NT2/D1 (cell line): ENCODE results near the gene GBF1.

Experiments
- DNase-seq: peaks from one replicate; pipeline ENCODE4 v3.0.0-alpha.2; 2011; ENCODE audit warnings: low read depth, low spot score
- H3K27me3 ChIP-seq: 2 replicates; pipeline ENCODE4 v1.6.0; 2011; ENCODE audit warnings: mild to moderate bottlenecking; ENCODE audit not compliant: insufficient read length, insufficient read depth
- H3K36me3 ChIP-seq: 2 replicates; pipeline ENCODE4 v1.6.1; 2011; ENCODE audit warnings: mild to moderate bottlenecking, low read length, mixed read lengths; ENCODE audit not compliant: insufficient read depth, insufficient read length
- H3K4me1 ChIP-seq: 2 replicates; pipeline ENCODE4 v1.5.1; 2011; ENCODE audit not compliant: insufficient read depth, insufficient read length
- H3K4me3 ChIP-seq: 2 replicates; pipeline ENCODE4 v1.5.1; 2011; ENCODE audit warnings: low read depth; ENCODE audit not compliant: insufficient read length
- H3K9ac ChIP-seq: 2 replicates; pipeline ENCODE4 v1.6.0; 2011; ENCODE audit warnings: low read depth; ENCODE audit not compliant: insufficient read length
- H3K9me3 ChIP-seq: 2 replicates; pipeline ENCODE4 v1.5.1; 2011; ENCODE audit warnings: mild to moderate bottlenecking, low read length; ENCODE audit not compliant: insufficient read depth
- SUZ12 ChIP-seq: IDR thresholded peaks from 2 replicates; pipeline ENCODE4 v1.6.1; 2011; ENCODE audit not compliant: insufficient read length, insufficient read depth; ENCODE audit errors: extremely low read depth
- YY1 ChIP-seq: IDR thresholded peaks from 2 replicates; pipeline ENCODE4 v1.6.1; 2011; ENCODE audit not compliant: insufficient read length, insufficient read depth
- ZNF274 ChIP-seq: IDR thresholded peaks from 2 replicates; pipeline ENCODE4 v1.6.1; 2011; ENCODE audit warnings: mild to moderate bottlenecking, low read depth, low read length

Gene GBF1

DNA sequence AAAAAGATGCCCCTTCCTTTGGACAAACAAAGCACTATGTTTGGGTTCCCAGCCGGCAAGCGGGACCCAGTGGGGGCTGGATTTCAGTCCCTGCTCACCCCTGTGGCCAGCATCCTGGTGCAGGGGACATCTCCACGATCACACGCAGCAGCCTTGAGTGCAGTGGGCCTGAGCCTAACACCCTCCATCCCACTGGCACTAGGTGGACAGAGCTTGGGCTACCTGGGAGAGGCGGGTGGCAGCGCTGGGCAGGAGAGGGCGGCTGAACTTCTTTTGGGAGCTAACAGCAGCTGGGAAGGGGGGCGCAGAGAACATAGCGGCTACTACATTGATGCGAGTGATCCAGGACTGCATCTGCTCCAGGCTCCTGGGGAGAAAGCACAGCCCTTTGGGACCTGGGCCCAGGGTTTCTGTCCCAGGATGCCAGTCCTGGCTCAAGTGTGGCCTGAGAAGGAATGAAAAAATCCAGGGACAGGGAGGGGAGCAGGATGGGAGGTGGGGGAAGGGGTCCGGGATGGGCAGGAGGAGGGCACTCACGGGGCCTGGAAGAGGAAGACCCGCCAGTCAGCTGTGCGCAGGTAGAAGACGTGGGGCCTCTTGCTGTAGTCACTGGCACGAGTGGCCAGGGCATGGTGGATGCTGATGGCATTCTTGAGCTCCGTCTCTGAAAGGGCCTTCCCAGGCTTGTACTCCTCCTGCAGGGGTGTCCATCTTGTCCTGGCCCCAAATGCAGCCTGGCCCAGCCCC is 159.2 kb downstream of the GBF1 start:
- Histone ChIP-seq H3K4me1 (peaks cover 27% of the 10 kb centered on the region), H3K27me3 (peaks cover 22% of the 10 kb centered on the region), H3K36me3 (peaks cover 47% of the 10 kb centered on the region), H3K9me3 (no peaks in the 10 kb centered on the region), H3K9ac (no peak overlapping the region), H3K4me3 (no peak overlapping the region)
- TF ChIP-seq YY1 (no peak), SUZ12 (no peak), ZNF274 (no peak)
- no peak for DNase-seq

GRCh38 chr10:102405108-102405571 is 159.8 kb downstream of the GBF1 start:
- peaks cover 28% of the 10 kb centered on the region for H3K27me3 ChIP-seq
- peaks cover 41% of the 10 kb centered on the region for H3K36me3 ChIP-seq
- peaks cover 25% of the 10 kb centered on the region for H3K4me1 ChIP-seq
- H3K4me3 ChIP-seq = no peak overlapping the region
- no peaks in the 10 kb centered on the region for H3K9me3 ChIP-seq
- DNase-seq = no peak
- H3K9ac ChIP-seq = no peak overlapping the region
- TF ChIP-seq SUZ12 = no peak
- TF ChIP-seq ZNF274 = no peak
- TF ChIP-seq YY1 = no peak

GRCh38 chr10:102405632-102406031 is 160.3 kb downstream of the GBF1 start:
- H3K27me3 ChIP-seq = peaks cover 33% of the 10 kb centered on the region

DNA sequence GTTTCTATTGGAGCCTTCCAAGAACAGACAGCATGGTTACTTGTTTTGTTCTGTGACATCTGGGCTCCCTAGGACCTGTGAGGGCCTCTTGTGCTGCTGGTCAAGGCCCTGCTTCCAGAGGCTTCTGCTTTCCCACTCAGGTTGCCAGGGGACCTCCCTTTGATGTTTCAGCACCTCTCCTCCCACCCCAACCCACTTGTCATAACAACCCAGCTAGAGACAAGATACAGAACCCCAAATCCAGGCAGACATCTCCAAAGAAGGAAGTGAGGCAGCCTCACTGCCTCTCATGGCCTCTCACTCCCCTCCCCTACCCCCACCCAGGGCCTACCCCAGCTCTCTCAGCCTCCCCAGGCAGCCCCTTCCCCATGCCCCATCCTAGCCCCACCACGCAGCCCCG is 161.5 kb downstream of the GBF1 start:
- no peak for TF ChIP-seq YY1
- TF ChIP-seq SUZ12 = no peak
- TF ChIP-seq ZNF274 = no peak

More at GRCh38 chr10:102405632-102406031, 160.3 kb downstream of the GBF1 start:
- no peak for TF ChIP-seq SUZ12
- no peak for TF ChIP-seq YY1
- no peak for TF ChIP-seq ZNF274
- no peak for DNase-seq
- no peak overlapping the region for H3K9ac ChIP-seq
- H3K36me3 ChIP-seq = peaks cover 37% of the 10 kb centered on the region
- no peak overlapping the region for H3K4me3 ChIP-seq
- H3K4me1 ChIP-seq = peaks cover 22% of the 10 kb centered on the region
- H3K9me3 ChIP-seq = no peaks in the 10 kb centered on the region

DNA sequence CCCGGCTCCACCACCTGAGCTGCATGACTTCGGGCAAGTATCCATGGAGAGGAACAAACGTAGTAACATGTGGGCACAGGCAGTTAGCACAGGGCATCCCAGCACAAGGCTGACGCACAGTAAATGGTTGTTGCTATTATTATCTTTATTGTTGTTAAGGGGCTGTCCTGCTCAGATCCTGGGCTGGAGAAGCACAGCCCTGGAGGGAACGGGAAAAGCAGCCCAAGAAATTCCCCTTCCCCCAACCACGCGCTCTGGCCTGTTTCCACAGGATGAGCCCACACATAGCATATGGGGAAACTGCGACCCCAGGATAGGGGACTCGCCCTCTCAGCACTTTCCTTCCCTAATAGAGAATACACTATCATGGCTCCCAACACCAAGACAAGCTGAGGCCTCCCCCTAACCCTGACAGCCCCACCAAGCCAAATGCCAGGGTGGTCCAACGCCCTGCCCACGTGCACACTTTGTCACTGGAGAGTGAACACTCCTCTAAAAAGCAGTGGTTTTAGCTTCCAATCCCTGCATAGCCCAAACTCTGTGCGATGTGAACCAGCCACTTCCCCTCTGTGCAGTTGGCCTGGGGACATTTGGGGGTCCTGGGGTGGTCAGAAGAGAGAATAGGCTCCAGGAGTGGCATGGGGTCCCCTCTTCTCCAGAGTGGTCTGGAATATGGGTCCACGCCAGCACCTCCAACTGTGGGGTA is 162.2 kb downstream of the GBF1 start:
- no peak overlapping the region for H3K4me3 ChIP-seq
- no peak for DNase-seq
- H3K4me1 ChIP-seq = peaks cover 16% of the 10 kb centered on the region
- no peak overlapping the region for H3K9ac ChIP-seq
- peaks cover 19% of the 10 kb centered on the region for H3K36me3 ChIP-seq
- H3K9me3 ChIP-seq = no peaks in the 10 kb centered on the region
- no peak for TF ChIP-seq YY1
- no peak for TF ChIP-seq ZNF274
- TF ChIP-seq SUZ12 = no peak
- H3K27me3 ChIP-seq = peaks cover 48% of the 10 kb centered on the region

More for the DNA sequence above, 161.5 kb downstream of the GBF1 start:
- Histone ChIP-seq H3K9me3 (no peaks in the 10 kb centered on the region), H3K4me3 (no peak overlapping the region), H3K4me1 (peaks cover 18% of the 10 kb centered on the region), H3K27me3 (peaks cover 45% of the 10 kb centered on the region), H3K9ac (no peak overlapping the region), H3K36me3 (peaks cover 25% of the 10 kb centered on the region)
- DNase-seq = no peak

GRCh38 chr10:102408131-102408727 is 162.9 kb downstream of the GBF1 start:
- Histone ChIP-seq H3K4me1 (peaks cover 18% of the 10 kb centered on the region), H3K36me3 (peaks cover 13% of the 10 kb centered on the region), H3K9me3 (no peaks in the 10 kb centered on the region), H3K27me3 (peaks cover 51% of the 10 kb centered on the region), H3K9ac (peak overlapping the region; percentile 61), H3K4me3 (peak overlapping the region; percentile 11)
- TF ChIP-seq YY1 (no peak), ZNF274 (no peak), SUZ12 (no peak)
- no peak for DNase-seq
